DND-41 (cell line): ENCODE measurements around the gene NDUFS2.

ENCODE experiments used
- EZH2 ChIP-seq: IDR thresholded peaks from 3 replicates; pipeline ENCODE4 v1.6.1; 2012; ENCODE audit warnings: borderline replicate concordance, low read depth, mild to moderate bottlenecking, moderate library complexity, low read length, inconsistent platforms; ENCODE audit not compliant: severe bottlenecking
- TF ChIP-seq, protein P1 (sequence below): IDR thresholded peaks from 2 replicates; pipeline ENCODE4 v1.5.1; 2012; ENCODE audit warnings: borderline replicate concordance, low read length, moderate library complexity, mild to moderate bottlenecking; ENCODE audit not compliant: poor library complexity, severe bottlenecking; ENCODE audit errors: extremely low read depth

DNA sequence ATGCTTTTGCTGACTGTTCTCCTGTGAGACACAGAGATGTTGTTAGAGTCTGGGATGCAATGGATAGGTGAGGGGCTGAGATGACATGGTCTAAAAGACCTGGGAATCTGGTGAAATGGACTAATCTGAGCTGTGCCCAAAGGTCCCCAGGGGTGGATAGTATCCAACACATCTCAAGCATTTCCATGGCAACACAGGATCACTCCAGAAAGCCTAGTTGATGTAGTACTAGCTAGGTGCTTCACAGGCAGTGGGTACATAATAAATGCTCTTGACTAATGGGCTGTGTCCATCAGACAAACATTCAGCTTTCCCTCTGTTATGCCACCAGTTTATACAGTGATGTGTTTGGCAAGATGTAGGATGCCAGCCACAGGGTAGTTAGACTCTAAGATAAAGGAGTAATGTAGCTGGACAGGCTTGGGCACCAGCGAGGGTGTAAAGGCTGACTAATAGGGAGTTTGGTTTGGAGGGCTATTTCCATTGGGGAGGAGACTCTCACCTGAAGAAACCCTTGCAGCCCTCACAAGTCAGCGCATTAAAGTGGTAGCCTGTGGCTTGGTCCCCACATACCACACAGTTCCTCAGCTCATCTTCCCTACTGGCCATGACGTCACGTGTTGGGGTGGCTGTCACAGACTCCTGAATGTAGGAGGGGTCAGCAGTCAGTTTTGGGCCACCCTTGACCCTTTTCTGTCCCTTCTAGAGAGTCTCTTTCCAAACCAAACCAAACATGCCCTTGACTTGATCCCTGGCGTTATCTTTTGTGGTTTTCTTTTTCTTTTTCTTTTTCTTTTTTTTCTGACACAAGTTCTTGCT lies 34.0 kb downstream of the NDUFS2 start:
- TF ChIP-seq EZH2: no peak
- TF ChIP-seq, protein P1, sequence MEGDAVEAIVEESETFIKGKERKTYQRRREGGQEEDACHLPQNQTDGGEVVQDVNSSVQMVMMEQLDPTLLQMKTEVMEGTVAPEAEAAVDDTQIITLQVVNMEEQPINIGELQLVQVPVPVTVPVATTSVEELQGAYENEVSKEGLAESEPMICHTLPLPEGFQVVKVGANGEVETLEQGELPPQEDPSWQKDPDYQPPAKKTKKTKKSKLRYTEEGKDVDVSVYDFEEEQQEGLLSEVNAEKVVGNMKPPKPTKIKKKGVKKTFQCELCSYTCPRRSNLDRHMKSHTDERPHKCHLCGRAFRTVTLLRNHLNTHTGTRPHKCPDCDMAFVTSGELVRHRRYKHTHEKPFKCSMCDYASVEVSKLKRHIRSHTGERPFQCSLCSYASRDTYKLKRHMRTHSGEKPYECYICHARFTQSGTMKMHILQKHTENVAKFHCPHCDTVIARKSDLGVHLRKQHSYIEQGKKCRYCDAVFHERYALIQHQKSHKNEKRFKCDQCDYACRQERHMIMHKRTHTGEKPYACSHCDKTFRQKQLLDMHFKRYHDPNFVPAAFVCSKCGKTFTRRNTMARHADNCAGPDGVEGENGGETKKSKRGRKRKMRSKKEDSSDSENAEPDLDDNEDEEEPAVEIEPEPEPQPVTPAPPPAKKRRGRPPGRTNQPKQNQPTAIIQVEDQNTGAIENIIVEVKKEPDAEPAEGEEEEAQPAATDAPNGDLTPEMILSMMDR: no peak
